Panc1 (cell line): Measurements from ENCODE around the gene SNRNP48. TPM values are rescaled to one million over a fixed set of nuclear protein-coding genes. Genes with fewer than 3 reads are reported as not detected.

Experiments
- ATAC-seq: fragments of 200-7000 bp; cut with Tn5 transposase; 2 replicates; pipeline ENCODE4 v1.9.1; 2020; ENCODE audit warnings: mild to moderate bottlenecking, moderate library complexity
- BruUV-seq: library from RNA; stranded (reverse); fragments of 400-500 nt; replicated peaks from 2 replicates; lab custom pipeline; 2021; lab: Mats Ljungman, UMichigan
- CTCF ChIA-PET: fragments of 300-600 bp; sonication (Branson Sonifier 250); formaldehyde crosslinking; loops from one replicate; lab custom pipeline; 2022; ENCODE audit warnings: antibody characterized with exemption; lab: Charles Lee
- POLR2A ChIA-PET: fragments of 300-600 bp; sonication (Branson Sonifier 250); formaldehyde crosslinking; loops from one replicate; lab custom pipeline; 2022; ENCODE audit warnings: antibody characterized with exemption; lab: Charles Lee
- DNase-seq: peaks from one replicate; pipeline ENCODE4 v3.0.0-alpha.2; 2010; ENCODE audit warnings: low read depth, low spot score
- H3K27ac ChIP-seq: 2 replicates; pipeline ENCODE4 v1.5.1; 2011; ENCODE audit warnings: mild to moderate bottlenecking, low read length, inconsistent platforms
- H3K27me3 ChIP-seq: fragments of 200-500 bp; sonication (Bioruptor generic); 2 replicates; pipeline ENCODE4 v1.6.0; 2014; ENCODE audit warnings: low read length, inconsistent platforms; ENCODE audit not compliant: control insufficient read depth, insufficient read depth
- H3K36me3 ChIP-seq: fragments of 200-500 bp; sonication (Bioruptor generic); 2 replicates; pipeline ENCODE4 v1.5.1; 2014; ENCODE audit warnings: inconsistent platforms, mild to moderate bottlenecking, low read length, moderate library complexity; ENCODE audit not compliant: control insufficient read depth, insufficient read depth
- H3K4me1 ChIP-seq: 2 replicates; pipeline ENCODE4 v1.5.1; 2011; ENCODE audit warnings: inconsistent platforms, mild to moderate bottlenecking, low read length, moderate library complexity; ENCODE audit not compliant: control insufficient read depth, insufficient read depth
- H3K4me3 ChIP-seq, 2 experiments: 2 replicates each; pipeline ENCODE4 v1.5.1; 2011 to 2012; ENCODE audit warnings: low read depth in 2 of 2, low read length in 2 of 2, mild to moderate bottlenecking in 2 of 2, inconsistent platforms in 1 of 2, moderate library complexity in 1 of 2
- H3K9me3 ChIP-seq: fragments of 200-500 bp; sonication (Bioruptor generic); 2 replicates; pipeline ENCODE4 v1.5.1; 2014; ENCODE audit warnings: low read depth, mild to moderate bottlenecking, inconsistent platforms, low read length, moderate library complexity; ENCODE audit not compliant: control insufficient read depth, insufficient read depth
- CTCF ChIP-seq: fragments of 450-650 bp; IDR thresholded peaks from 2 replicates; pipeline ENCODE4 v1.5.1; 2017; ENCODE audit warnings: mild to moderate bottlenecking
- POLR2AphosphoS5 ChIP-seq: IDR thresholded peaks from 2 replicates; pipeline ENCODE4 v1.6.1; 2012; ENCODE audit warnings: mild to moderate bottlenecking, low read depth, low read length, moderate library complexity
- REST ChIP-seq, 2 experiments: IDR thresholded peaks; 2 replicates each; pipeline ENCODE4 v1.6.1; 2011 to 2012; ENCODE audit warnings: low read depth in 2 of 2, control low read depth in 1 of 2, low read length in 1 of 2, mild to moderate bottlenecking in 1 of 2, moderate library complexity in 1 of 2; ENCODE audit not compliant: insufficient read depth in 1 of 2
- SIN3A ChIP-seq: IDR thresholded peaks from 2 replicates; pipeline ENCODE4 v1.6.1; 2012; ENCODE audit warnings: low read depth, mild to moderate bottlenecking, low read length, moderate library complexity, borderline replicate concordance; ENCODE audit not compliant: insufficient read depth
- TCF7L2 ChIP-seq: IDR thresholded peaks from 2 replicates; pipeline ENCODE4 v1.6.1; 2011; ENCODE audit warnings: mild to moderate bottlenecking, low read depth, low read length, inconsistent platforms
- in situ Hi-C: cut with HindIII; loops from 2 replicates; pipeline ENCODE4 v1.10.0; 2016; ENCODE audit warnings: low sequenced_read_pairs, low pct_unique_long_range_greater_than_20kb
- intact Hi-C: fragments of 100-400 bp; cut with micrococcal nuclease; formaldehyde crosslinking; loops from one replicate; pipeline ENCODE4 v1.10.0; 2022; ENCODE audit not compliant: unreplicated experiment
- total RNA-seq: library from RNA; stranded (reverse); gene quantifications from one replicate; pipeline ENCODE4 v1.2.1, GENCODE V29; 2021; ENCODE audit not compliant: unreplicated experiment

The SNRNP48 gene
- total RNA-seq, 1 experiment from 2014 or later = 10.7 TPM

- in situ Hi-C loops = no loop called here
- ATAC-seq = no peak
- Histone ChIP-seq H3K27ac (no peak overlapping the region), H3K9me3 (no peaks in the 10 kb centered on the region), H3K4me1 (no peaks in the 10 kb centered on the region), H3K36me3 (peaks cover 2% of the 10 kb centered on the region), H3K4me3 (no peak overlapping the region), H3K27me3 (peaks cover 12% of the 10 kb centered on the region; the same call in 1 of the 2 replicates)
- intact Hi-C loops = no loop called here
- CTCF ChIA-PET = interaction anchor here (0.5 kb wide), 1 partner anchor 40 kb away, joined by 3 read pairs; no protein-coding TSS in a partner anchor
- BruUV-seq = no TSS peak
- no peak for TF ChIP-seq CTCF
- no peak for TF ChIP-seq SIN3A
- no peak for TF ChIP-seq POLR2AphosphoS5
- no peak for TF ChIP-seq REST (IDR thresholded peaks at IDR 0.05; ENCODE audit: insufficient read depth in 1 of 2, low read depth in 2 of 2, low read length in 1 of 2)
- TF ChIP-seq TCF7L2 = no peak
- no peak for DNase-seq
- POLR2A ChIA-PET = no interaction called here
These were observed 11.5 kb upstream of the SNRNP48 start for GRCh38 chr6:7578516-7578915.

- POLR2A ChIA-PET = no interaction called here
- Histone ChIP-seq H3K36me3 (peaks cover 2% of the 10 kb centered on the region), H3K27ac (no peak overlapping the region), H3K27me3 (peaks cover 12% of the 10 kb centered on the region; the same call in 1 of the 2 replicates), H3K4me1 (no peaks in the 10 kb centered on the region), H3K9me3 (no peaks in the 10 kb centered on the region), H3K4me3 (no peak overlapping the region)
- BruUV-seq = no TSS peak
- ATAC-seq (no peak), DNase-seq (no peak)
- CTCF ChIA-PET = interaction anchor here (0.5 kb wide), 1 partner anchor 40 kb away, joined by 3 read pairs; no protein-coding TSS in a partner anchor
- in situ Hi-C loops = no loop called here
- intact Hi-C loops = no loop called here
- TF ChIP-seq POLR2AphosphoS5 (no peak), TCF7L2 (no peak), SIN3A (no peak), CTCF (no peak), REST (IDR thresholded peaks at IDR 0.05; ENCODE audit: insufficient read depth in 1 of 2, low read depth in 2 of 2, low read length in 1 of 2) (no peak)
These were observed 11.1 kb upstream of the SNRNP48 start for GRCh38 chr6:7578931-7579330.
